Measurements from ENCODE around the gene MAGEB17. TPM values are rescaled to one million over a fixed set of nuclear protein-coding genes. Genes with fewer than 3 reads are reported as not detected.

MAGEB17 gene
- total and polyA plus RNA-seq, 9 of the 15 experiments (the other 6 are each of a cell fraction or from before 2014, with no cell fraction given) = 0.07 to 0.45 (median 0.14) TPM; not detected in 1

DNA sequence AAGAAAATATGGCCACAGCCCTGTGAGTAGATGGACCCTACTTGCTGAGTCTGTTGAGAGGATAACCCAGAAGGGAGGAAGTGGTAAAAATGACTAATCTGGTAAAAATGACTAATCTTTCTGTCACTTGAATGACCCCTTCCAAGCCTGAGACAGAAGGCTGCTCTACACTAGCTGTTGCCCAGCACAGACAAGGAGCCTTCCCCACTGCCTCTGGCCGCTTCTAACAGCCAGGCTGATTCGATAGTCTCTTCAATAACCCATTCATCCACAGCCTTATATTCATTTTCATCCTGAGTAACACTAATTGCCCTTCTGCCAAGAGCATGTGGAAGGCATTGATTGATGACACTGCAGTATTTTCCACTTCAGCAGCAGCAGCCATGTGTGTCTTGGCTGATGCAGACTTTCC, 18.4 kb downstream of the MAGEB17 start:
- H3K36me3 ChIP-seq (ENCODE audit: control insufficient read depth, insufficient read depth, low read length) = no peaks in the 10 kb centered on the region
- WGBS (ENCODE audit: insufficient coverage, low coverage, missing lambda C conversion rate) = 0% methylated on average over 2 of the region's 2 CpGs
- BruUV-seq (replicated peaks) = no TSS peak
- DNase-seq (ENCODE audit: extremely low read depth in 1 of 4, low spot score in 3 of 4) (peak; percentile 8 to 38 (median 20)), FAIRE-seq (peak; percentile 78), ATAC-seq (peak; percentile 60)
- H3K27me3 ChIP-seq (ENCODE audit: control insufficient read depth in 2 of 2, insufficient read depth in 2 of 2, low read length in 2 of 2) = no peaks in the 10 kb centered on the region
- H3K9ac ChIP-seq (ENCODE audit: insufficient read depth in 1 of 2, low read depth in 2 of 2, low read length in 2 of 2) = no peak overlapping the region
- H3K4me3 ChIP-seq = no peak overlapping the region
- H3K4me1 ChIP-seq (replicated peaks in 1 of 2; ENCODE audit: control insufficient read depth in 2 of 2, insufficient read depth in 2 of 2, low read length in 2 of 2) = peaks cover 0 to 8% of the 10 kb centered on the region in 2 experiments; a peak in 2 of 5 replicates
- no peak overlapping the region for H3K4me2 ChIP-seq (ENCODE audit: insufficient read depth, low read length)
- ChIA-PET POLR2A (no interaction called here), CTCF (ENCODE audit: low intra/inter-chr PET ratio) (no interaction called here)
- H3K9me1 ChIP-seq (ENCODE audit: control insufficient read depth, insufficient read depth, low read length) = no peaks in the 10 kb centered on the region
- H4K20me1 ChIP-seq (replicated peaks; ENCODE audit: control insufficient read depth, insufficient read depth, low read length) = no peaks in the 10 kb centered on the region
- no peaks in the 10 kb centered on the region for H3K9me3 ChIP-seq (replicated peaks; ENCODE audit: control insufficient read depth, insufficient read depth, low read depth, low read length)
- in situ Hi-C loops (cut with MboI) (no loop called here), intact Hi-C loops (cut with micrococcal nuclease) (no loop called here)
- no peaks in the 10 kb centered on the region for H3K79me2 ChIP-seq (ENCODE audit: control insufficient read depth, insufficient read depth, low read length)
- no peak overlapping the region for H2AFZ ChIP-seq (ENCODE audit: low read depth, low read length)
- peak overlapping the region; percentile 60; the same call in 2 of the 3 replicates for H3K27ac ChIP-seq (ENCODE audit: extremely low read depth, low read depth, low read length)
- TF ChIP-seq KDM1A (IDR thresholded peaks at IDR 0.05) (0 out of 4 replicates have a peak, but pooled peaks of 1 of the 2 experiments have one; percentile 13), YY1 (IDR thresholded peaks at IDR 0.05; ENCODE audit: borderline replicate concordance in 1 of 3, control insufficient read depth in 1 of 3, extremely low read depth in 1 of 3, insufficient read depth in 3 of 3, insufficient read length in 1 of 3, insufficient replicate concordance in 2 of 3, low read depth in 1 of 3, low read length in 2 of 3) (peak in 1 of 3 experiments; percentile 20), DPF2 (IDR thresholded peaks at IDR 0.05) (peak; percentile 52; the same call in 1 of the 2 replicates), MAFK (IDR thresholded peaks at IDR 0.05; ENCODE audit: low read length) (peak; percentile 36; the same call in 1 of the 2 replicates), NFE2 (IDR thresholded peaks at IDR 0.05; ENCODE audit: low read depth) (0 out of 2 replicates have a peak, but pooled peaks have one; percentile 22), RCOR1 (IDR thresholded peaks at IDR 0.05; ENCODE audit: borderline replicate concordance in 1 of 2, low read depth in 2 of 2, low read length in 2 of 2) (0 out of 4 replicates have a peak, but pooled peaks of 1 of the 2 experiments have one; percentile 4), MBD2 (IDR thresholded peaks at IDR 0.05; ENCODE audit: borderline replicate concordance, low read depth) (no peak), CBFA2T3 (IDR thresholded peaks at IDR 0.05) (peak; percentile 19), ZNF316 (IDR thresholded peaks at IDR 0.05) (peak; percentile 81), TEAD4 (IDR thresholded peaks at IDR 0.05; ENCODE audit: low read length) (peak; percentile 33; the same call in 1 of the 2 replicates), TEAD4 (CRISPR knock-in tag; IDR thresholded peaks at IDR 0.05; ENCODE audit: borderline replicate concordance) (no peak), JUND (IDR thresholded peaks at IDR 0.05; ENCODE audit: borderline replicate concordance, low read depth, low read length) (peak; percentile 81; the same call in 1 of the 2 replicates), JUND (tag; IDR thresholded peaks at IDR 0.05; ENCODE audit: borderline replicate concordance, low read depth, low read length) (peak; percentile 82; the same call in 2 of the 3 replicates), EP300 (IDR thresholded peaks at IDR 0.05; ENCODE audit: low read length) (peak; percentile 15; the same call in 1 of the 2 replicates), ZNF395 (CRISPR knock-in tag; IDR thresholded peaks at IDR 0.05) (0 out of 2 replicates have a peak, but pooled peaks have one; percentile 17), CBX5 (IDR thresholded peaks at IDR 0.05; ENCODE audit: borderline replicate concordance, low read depth) (no peak), SMARCE1 (IDR thresholded peaks at IDR 0.05) (peak; percentile 78), TCF3 (CRISPR knock-in tag; IDR thresholded peaks at IDR 0.05) (peak; percentile 24; the same call in 1 of the 2 replicates), HNRNPLL (IDR thresholded peaks at IDR 0.05; ENCODE audit: low read depth, low read length, poor library complexity, severe bottlenecking) (peak; percentile 54), ZNF668 (CRISPR knock-in tag; IDR thresholded peaks at IDR 0.05) (no peak), MAFG (tag; conservative IDR thresholded peaks at IDR 0.05) (peak; percentile 79), ZBED1 (IDR thresholded peaks at IDR 0.05) (no peak)
- TF ChIP-seq, protein P1, sequence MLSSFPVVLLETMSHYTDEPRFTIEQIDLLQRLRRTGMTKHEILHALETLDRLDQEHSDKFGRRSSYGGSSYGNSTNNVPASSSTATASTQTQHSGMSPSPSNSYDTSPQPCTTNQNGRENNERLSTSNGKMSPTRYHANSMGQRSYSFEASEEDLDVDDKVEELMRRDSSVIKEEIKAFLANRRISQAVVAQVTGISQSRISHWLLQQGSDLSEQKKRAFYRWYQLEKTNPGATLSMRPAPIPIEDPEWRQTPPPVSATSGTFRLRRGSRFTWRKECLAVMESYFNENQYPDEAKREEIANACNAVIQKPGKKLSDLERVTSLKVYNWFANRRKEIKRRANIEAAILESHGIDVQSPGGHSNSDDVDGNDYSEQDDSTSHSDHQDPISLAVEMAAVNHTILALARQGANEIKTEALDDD (IDR thresholded peaks at IDR 0.05) = peak; percentile 97

All from K562 (cell line).